Measurements from ENCODE around the gene CACNB1.
"Not testable (repeated sequence)": the region's sequence is repeated elsewhere in the genome, so short reads cannot be mapped to it uniquely, and the experiment has no call there.

Gene CACNB1

DNA sequence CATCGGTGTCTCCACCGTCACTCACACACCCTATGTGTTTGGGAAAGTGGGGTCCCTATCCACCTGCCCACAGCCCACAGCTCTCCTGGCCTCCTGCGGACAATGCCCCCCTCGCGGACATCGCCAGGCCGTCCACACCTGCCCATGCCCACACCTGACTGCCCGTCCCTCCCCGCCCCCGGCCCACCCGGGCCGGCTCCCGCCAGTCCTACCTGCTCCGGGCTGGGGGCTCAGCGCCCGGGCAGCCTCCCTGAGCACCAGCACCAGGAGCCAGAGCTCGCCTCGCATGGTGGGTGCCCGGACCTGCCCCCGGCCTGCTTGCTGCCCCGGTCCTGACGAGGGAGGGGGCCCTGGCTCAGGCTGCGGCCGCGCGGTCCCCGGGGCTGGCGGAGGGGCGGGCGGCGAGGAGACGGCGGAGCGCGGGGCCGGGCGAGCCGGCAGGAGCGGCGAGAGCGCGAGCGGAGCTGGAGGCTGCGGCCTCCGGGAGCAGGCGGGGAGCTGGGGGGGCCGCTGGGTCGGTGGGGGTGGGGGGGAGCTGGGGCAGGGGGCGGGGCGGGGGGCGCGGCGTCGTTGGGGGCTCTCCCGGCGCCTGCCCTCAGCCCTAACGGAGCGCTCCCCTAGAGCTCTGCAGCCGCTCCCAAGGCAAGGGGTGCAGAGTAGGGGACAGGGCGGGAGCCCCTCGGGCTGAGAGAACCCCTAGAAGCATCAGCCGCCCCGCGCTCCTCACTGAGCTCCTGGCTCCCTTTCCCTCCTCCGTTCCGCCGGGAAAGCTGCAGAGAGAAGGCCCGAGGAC lies 46.1 kb downstream of the CACNB1 start, which contains the start of gene PLXDC1:
PLXDC1 (minus strand) TSS at position 488 of the 793 bp plus-strand sequence; CDS start at position 288, 200 bp downstream.
- DNase-seq (ENCODE audit: low spot score) = peak; percentile 59

DNA sequence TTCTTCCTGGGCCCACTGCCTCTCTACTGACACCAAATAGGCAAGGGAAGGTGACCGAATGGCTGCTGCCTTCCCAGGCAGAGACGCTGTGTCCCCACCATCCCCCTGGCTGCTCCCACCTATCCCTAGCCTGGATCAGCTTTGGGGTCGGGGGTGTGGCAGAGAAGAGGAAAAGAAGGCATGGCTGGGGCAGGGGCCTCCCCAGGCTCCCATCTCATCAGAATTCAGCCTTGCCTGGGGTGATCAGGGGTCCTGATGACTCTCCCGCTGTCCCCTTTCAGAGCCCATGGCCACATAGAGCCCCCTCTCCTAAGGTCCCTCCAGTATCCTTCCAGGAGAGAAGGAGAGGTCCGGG lies 46.7 kb downstream of the CACNB1 start:
- DNase-seq (ENCODE audit: low spot score) = no peak

DNA sequence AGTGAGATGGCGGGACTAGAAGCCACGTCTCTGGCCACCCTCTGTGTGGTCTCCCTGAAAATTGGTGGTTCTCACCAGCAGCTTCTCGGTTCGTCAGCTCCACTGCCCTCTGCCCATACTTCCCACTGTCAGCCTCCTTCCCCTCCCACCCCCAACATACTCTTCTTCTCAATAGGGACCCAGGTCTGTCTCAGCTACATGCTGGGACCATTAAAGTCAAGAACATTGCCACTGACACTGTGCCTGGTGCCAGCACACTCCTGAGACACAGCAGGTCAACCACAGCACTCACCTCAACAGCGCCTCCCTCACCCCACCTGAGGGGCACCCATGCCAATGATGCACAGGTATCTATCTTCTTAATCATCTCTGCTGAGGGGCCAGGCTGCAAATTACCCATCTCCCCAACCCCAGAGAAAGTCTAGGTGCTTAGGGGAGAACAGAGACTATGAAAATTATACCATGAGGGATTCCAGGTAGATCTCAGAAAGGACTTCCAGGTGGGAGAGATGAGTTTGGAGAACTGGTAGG lies 47.3 kb downstream of the CACNB1 start:
- no peak for DNase-seq (ENCODE audit: low spot score)

DNA sequence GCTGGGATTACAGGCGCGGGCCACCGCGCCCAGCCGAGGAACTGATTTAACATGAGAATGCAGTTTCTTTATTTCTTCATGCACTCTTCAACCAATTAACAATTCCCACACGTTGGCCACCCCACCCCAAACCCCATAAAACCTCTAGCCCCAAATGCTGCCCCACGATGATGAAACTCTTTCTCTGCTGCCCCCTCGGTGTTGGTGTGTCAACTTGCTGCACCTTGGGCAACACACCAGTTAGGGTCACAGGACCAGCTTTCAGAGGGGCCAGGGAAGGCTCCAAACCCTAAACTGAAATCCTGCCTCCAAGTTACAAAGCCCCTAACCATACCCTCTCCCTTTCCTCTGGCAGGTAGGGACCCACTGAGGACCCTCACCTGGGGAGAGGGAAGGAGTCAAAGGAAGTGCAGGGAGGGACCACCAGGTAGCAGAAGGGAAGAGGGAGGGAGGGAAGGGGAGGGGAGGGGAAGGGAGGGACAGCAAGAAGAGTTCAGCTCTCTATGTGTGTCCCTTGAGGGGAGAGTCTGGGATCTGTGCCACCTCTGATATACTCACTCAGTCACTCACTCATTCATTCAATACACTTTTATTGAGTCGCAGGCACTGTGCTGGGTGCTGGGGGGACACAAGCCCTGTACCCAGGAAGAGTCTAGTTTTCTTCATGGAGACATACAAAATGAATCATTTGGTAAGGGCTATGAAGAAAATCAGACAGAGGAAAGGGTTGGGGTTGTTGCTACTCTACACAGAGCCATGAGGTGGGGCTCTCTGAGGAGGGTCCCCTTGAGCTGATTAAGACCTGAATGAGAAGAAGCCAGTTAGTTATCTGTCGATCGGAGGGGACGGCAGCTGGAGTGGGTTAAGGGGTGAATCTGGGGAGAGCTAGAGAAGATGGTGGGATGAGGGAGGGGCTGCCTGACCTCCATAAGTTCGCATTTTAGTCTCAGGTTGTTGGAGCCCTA lies 50.0 kb downstream of the CACNB1 start:
- no peak for DNase-seq (ENCODE audit: low spot score)

DNA sequence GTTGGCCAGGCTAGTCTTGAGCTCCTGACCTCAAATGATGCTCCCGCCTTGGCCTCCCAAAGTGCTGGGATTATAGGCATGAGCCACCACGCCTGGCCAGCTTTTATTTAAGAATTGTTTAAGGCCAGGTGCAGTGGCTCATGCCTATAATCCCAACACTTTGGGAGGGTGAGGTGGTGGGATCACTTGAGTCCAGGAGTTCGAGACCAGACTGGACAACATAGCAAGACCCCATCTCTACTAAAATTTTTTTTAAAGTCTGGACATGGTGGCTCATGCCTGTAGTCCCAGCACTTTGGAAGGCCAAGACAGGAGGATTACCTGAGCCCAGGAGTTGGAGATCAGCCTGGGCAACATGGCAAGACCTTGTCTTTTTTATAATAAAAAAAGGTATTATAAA lies 51.2 kb downstream of the CACNB1 start:
- DNase-seq (ENCODE audit: low spot score) = no peak

DNA sequence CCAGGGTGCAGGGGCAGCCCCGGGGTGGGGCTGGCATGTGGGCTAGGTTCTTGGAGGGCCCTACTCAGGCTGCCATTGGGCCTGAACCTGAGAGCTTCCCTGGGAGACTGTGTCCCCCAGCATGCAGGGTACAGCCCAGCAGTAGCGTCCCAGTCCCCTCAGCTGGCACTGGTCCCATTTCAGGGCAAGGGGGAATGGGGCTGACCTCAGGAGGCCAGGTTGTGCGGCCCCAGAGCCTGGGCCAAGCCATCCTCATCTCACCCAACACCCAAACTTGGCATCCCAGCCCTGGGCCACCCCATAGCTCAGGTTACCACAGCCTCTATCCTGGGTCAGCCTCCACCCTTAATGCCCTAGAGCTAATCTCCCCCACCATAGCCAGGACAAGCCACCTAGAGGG lies 52.3 kb downstream of the CACNB1 start:
- DNase-seq (ENCODE audit: low spot score) = no peak

DNA sequence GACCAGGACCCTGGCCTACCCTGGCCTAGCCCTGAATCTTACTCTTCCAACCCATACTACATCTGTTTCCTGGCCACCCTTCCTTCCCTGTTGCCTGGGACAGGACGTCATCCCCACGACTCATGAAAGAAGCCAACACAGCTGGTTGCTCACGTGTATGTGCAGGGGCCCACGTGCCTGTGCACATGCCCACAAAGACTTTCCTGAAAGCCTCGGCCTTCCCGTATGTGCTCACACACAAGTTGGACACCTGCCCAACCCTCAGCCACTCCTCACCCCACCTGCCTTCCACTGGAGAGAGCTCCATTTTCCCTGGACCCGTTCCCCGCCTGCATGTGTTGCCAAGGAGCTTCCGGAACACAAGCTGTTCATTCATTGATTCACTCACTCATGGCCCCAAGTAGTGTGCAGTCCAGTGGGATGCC lies 53.0 kb downstream of the CACNB1 start:
- peak; percentile 70 for DNase-seq (ENCODE audit: low spot score)

DNA sequence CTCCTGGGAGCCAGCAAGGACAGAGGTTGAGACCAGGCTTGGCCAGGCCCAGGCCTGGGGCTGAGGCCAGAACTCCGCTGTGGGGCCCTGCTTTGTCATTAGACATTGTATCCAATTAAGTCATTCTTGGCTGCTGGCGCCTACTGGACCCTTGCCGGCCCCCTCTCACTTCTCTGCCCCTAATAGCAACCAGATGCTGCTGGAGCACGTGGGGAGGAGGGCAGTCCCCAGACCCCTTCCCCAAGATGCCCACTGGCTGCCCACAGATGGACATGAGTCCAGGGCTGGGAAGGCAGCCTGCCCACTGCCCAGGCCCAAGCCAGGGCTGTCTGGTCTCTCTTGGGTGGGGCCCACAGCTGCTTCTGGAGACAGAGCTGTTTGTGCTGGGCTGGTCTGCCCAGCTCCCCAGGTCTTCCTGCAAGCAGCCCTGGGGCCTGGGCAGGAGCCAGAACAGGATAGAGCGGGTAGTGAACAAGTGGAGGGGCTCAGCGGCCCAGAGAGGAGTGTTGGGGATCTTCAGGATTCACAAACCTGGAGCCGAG lies 53.8 kb downstream of the CACNB1 start:
- no peak for DNase-seq (ENCODE audit: low spot score)

DNA sequence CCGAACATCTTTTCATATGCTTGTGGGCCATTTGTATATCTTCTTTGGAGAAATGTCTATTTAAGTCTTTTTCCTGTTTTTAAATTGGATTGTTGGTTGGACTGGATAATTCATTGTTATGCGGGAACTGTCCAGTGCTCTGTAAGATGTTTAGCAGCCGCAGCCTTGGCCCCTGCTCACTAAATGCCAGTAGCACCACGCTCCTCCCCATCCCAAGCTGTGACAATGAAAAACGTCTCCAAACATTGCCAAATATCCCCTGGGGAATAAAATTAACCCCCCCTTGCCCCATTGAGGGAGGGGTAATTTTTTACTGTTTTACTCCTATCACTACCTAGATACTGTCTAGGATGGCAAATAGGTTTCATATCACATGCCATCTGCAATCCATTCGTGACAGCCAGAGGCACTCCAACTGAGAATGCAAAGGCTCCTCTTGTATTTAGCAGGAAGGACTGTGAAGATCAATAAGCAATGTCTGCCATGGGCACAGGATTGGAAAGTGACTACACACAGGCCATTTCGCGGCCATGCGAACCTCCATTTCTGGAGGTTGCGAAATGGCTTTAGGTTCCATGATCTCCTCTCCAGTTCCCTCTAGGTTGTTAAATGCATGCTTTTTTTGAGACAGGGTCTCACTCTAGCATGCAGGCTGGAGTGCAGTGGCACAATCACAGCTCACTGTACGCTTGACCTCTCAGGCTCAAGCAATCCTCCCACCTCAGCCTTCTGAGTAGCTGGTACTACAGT lies 55.4 kb downstream of the CACNB1 start:
- DNase-seq (ENCODE audit: low spot score) = no peak

DNA sequence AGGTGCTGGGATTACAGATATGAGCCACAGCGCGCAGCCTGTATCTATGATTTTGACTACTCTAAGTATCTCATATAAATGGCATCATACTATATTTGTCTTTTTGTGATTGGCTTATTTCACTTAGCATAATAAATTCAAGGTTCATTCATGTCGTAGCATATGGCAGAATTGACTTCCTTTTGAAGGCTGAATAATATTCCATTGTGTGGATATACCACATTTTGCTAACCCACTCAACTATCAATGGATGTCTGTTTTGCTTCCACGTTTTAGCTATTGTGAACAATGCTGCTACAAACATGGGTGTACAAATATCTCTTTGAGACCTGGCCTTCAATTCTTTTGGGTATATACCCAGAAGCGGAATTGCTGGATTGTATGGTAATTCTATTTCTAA lies 56.2 kb downstream of the CACNB1 start:
- DNase-seq (ENCODE audit: low spot score) = no peak

DNA sequence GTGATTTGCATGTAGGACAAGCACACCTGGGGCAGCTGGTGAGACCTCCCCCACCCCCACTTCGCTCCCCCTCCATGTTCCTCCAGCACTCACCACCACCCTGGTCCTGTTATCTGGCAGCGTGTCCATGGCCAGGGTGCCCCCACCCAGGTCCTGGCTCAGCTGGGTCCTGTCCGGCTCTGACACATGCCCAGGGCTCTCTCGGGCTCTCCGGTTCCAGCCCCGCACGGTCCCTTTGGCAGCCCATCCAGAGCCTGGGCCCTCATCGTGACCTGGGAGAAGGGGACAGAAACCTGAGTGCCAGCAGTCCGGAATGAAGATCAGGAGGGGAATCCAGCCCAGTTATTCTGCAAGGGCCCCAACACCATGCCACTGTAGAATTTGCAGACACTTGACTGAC lies 57.9 kb downstream of the CACNB1 start:
- no peak for DNase-seq (ENCODE audit: low spot score)

DNA sequence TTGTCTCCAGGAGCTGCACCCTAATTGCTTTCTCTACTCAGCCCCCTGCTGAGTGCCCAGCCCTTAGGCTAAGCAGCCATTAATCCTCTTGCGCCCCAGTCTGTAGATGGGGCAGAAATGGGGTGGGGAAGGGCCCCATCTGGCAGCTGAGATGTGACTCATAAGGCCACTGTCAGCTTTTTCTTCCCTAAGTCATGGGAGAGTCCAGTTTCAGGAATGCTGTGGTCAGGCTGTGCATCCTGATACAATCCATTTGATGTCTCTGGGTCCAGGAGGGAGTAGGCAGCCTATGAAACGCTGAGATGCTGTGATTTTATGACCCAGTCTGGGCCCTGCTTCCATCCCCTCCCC lies 58.3 kb downstream of the CACNB1 start:
- peak; percentile 91 for DNase-seq (ENCODE audit: low spot score)

DNA sequence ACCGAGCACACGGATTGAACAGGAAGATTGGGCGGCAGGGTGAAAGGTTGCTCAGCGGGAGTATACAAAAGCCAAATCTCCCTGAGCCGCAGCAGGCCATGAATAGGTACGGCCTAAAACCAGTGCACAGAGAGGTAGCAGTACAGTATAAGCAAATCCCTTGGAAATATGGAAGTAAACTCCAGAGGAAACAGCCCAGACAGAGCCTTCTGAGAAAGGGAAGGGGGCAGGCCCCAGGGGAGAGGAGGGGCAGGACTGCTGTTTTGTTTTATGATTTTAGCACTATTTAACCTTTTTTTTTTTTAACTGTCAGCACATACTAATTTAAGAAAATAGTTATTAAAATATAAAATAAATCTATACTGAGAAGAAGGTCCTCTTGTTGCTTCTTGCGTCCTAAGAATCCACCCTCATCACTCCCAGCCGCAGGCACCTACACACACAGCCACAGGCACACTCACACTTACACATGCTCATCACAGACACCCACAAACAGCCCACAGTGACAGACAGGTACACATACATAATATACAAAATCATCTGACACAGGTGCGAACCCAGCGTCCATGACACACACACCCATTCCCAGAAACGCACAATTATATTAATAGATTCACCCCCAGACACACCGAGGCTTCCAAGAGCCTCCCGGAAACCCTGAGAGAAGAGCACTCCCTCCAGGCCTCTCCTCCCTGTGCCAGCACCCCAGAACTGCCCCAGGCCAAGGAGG lies 58.9 kb downstream of the CACNB1 start:
- no peak for DNase-seq (ENCODE audit: low spot score)

DNA sequence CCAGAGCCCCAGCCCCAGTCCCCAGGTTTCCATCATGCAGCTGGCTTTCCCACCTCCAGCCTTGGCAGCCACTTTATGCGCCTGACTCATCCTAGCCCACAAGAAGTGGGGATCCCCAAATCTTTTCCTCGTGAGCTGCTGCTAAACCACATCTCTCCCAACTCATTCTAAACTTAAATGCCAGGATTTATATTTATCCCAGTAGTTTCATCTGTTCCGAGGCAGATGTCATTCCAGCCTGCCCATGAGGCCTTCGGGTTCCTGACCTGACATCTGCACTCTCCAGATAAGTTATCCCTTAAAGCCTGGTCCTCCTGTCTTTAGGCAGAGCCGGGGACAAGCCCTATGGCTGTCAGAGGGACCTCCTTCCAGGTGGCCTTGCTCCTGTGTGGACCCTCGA lies 62.6 kb downstream of the CACNB1 start:
- DNase-seq (ENCODE audit: low spot score) = no peak

DNA sequence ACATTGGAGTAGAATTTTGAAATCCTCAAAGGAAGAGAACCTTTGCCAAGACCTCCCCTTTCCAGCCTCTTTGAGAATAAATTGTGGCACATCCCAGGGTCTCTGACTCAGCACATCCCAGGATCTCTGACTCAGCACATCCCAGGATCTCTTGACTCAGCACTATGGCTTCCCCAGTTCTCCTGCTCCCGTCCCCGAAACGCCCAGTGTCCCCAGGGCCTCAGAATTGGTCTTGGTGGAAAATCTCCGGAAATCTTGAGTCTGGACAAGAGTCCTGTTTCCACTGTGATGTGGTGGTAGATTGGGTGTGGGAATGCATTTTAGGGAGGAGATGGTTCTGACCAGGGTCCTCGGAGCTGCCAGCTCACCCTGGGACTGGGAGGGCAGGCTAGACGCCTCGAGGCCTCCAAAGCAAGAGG lies 65.3 kb downstream of the CACNB1 start:
- DNase-seq (ENCODE audit: low spot score) = peak; percentile 81

DNA sequence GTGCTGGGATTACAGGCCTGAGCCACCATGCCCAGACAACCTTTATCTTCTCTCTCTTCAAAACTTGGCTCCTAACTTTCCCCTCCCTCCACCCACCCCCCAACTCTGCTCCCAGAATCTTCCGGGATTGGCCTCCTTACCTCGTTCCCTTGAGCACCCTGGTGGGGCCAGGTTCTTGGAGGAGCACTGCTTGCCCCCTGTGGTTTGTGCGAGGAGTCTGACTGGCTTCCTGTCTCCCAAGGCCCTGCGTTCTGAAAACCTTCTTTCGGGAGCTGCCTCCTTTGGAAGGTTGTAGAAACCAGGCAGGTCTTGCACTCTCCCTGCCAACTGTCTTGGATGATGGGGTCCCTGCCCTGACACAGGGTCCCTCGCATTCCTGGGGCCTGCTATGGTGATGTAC lies 65.9 kb downstream of the CACNB1 start:
- DNase-seq (ENCODE audit: low spot score) = no peak

DNA sequence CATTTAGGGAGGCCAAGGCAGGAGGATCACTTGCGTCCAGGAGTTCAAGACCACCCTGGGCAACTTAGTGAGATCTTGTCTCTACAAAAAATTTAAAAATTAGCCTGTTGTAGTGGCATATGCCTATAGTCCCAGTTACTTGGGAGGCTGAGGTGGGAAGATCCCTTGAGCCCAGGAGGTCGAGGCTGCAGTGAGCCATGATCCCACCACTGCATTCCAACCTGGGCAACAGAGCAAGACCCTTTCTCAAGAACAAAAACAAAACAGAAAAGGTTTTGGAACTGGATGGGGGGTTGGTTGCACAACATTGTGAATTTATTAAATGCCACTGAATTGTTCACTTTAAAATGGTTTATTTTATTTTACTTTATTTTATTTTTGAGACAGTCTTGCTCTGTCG lies 67.3 kb downstream of the CACNB1 start:
- DNase-seq (ENCODE audit: low spot score) = no peak

DNA sequence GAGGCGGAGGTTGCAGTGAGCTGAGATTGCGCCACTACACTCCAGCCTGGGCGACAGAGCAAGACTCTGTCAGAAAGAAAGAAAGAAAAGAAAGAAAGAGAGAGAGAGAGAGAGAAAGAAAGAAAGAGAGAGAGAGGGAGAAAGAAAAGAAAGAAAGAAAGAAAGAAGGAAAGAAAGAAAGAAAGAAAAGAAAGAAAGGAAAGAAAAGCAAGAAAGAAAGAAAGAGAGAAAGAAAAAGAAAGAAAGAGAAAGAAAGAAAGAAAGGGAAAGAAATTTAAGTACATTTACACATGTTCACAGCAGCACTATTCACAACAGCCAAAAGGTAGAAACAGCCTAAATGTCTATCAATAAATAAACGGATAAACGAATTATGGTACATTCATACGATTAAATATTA lies 67.9 kb downstream of the CACNB1 start:
- DNase-seq (ENCODE audit: low spot score) = not testable (repeated sequence)

DNA sequence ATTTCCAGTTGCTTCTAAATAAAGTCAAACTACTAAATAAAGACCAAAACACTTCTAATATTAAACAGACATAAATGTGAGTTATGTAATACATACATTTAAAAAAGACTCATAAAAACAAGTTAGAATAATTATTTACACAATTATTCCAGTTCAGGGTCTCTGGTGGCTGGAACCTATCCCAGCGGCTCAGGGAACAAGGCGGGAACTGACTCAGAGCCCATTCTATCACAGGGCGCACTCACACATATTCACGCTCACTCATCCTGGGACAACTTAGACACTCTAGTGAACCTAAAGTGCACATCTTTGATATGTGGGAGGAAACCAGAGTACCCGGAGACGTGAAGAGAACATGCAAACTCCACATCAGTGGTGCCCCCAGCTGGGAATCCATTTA lies 71.0 kb downstream of the CACNB1 start:
- DNase-seq (ENCODE audit: low spot score) = no peak

DNA sequence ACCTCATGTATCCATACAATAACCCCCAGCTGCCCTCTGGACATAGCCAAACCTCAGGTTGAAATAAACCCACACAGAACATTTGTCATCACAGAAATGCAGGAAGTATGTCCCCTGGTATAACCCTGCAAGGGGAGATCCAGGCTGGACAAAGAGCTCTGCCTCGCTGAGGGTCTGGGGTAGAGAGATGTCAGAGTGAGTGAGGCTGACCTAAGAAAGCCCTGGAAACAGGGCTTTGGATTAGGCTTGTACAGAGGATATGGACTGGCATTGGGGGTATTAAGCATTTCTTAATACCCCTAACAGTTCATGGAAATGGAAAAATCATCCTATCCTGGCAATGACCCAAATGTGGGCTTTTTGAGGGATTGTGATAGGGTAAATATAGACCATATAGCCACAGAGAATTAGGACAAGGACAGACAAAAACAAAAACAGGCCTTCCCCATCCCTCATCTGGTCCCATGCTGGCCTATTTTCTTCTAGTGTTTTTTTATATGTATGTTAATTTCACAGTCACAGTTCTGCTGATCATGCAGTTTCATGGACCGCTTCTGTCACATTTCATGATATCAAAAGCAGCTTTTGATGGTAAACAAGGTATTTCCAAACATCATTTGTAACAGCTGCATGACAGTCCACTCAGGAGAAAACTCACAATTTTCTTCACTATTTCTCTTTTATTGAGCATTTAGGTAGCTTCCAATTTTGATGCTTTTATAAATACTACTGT lies 72.2 kb downstream of the CACNB1 start:
- DNase-seq (ENCODE audit: low spot score) = no peak

DNA sequence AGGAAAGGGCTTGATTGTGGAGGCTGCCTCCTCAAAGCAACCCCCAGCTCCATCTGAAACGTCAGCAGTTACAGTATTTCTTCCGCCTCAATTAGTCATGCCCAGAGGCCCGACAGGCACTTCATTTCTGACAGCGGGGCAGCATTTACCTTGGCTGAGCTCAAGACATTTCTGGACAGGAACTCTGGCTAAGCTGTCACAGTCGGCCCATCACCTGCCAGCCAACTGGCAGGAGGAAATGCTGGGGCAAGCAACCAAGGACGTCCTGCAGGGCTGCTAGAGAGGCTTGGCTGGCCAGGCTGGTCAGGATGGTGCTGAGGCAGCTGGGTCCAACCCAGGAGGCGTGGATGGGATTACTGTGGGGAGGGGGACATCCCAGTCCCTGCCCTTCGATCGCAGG lies 73.8 kb downstream of the CACNB1 start:
- no peak for DNase-seq (ENCODE audit: low spot score)
